ENCODE data around the gene ZNF358. TPM values are rescaled to one million over a fixed set of nuclear protein-coding genes. Genes with fewer than 3 reads are reported as not detected.

ZNF358 gene
- total and polyA plus RNA-seq, 2 of the 13 experiments (the other 11 are each of a cell fraction or from before 2014, with no cell fraction given) = 9.1 to 37.0 TPM

DNA sequence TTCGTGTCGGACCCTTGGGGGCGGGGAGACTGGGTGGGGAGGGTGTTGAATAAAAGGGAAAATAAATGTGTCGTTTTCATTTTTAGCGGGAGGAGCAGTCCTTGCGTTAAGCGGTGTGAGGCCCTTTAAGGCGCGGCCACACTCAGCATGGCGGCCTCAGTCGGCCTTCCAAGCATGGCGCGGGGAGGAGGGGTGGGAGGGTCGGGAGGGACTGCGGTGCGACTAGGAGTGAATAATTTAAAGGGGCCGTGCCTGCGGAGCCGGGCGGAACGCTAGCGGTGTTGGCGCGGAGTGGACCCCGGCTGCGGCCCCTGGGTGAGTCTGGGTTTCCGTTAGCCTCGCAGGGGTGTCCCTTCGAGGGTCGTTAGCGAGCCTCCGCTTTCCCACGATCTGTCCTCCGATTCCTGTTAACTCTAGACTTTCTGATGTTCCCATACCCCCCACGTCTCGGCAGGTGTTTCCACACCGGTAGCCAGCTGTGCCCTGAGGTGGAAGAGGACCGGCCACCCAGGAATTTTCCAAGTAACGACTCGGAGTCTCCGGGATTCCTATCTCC is 18.1 kb downstream of the ZNF358 start (continued):
- TF ChIP-seq, protein P1, sequence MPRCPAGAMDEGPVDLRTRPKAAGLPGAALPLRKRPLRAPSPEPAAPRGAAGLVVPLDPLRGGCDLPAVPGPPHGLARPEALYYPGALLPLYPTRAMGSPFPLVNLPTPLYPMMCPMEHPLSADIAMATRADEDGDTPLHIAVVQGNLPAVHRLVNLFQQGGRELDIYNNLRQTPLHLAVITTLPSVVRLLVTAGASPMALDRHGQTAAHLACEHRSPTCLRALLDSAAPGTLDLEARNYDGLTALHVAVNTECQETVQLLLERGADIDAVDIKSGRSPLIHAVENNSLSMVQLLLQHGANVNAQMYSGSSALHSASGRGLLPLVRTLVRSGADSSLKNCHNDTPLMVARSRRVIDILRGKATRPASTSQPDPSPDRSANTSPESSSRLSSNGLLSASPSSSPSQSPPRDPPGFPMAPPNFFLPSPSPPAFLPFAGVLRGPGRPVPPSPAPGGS (CRISPR knock-in tag; IDR thresholded peaks at IDR 0.05) = no peak
- TF ChIP-seq MAX (IDR thresholded peaks at IDR 0.05) = peak; percentile 76
- no peak for TF ChIP-seq WIZ (CRISPR knock-in tag; IDR thresholded peaks at IDR 0.05)
- TF ChIP-seq DNMT1 (CRISPR knock-in tag; IDR thresholded peaks at IDR 0.05) = no peak
- TF ChIP-seq RARA (CRISPR knock-in tag; IDR thresholded peaks at IDR 0.05) = no peak
- TF ChIP-seq, protein P2, sequence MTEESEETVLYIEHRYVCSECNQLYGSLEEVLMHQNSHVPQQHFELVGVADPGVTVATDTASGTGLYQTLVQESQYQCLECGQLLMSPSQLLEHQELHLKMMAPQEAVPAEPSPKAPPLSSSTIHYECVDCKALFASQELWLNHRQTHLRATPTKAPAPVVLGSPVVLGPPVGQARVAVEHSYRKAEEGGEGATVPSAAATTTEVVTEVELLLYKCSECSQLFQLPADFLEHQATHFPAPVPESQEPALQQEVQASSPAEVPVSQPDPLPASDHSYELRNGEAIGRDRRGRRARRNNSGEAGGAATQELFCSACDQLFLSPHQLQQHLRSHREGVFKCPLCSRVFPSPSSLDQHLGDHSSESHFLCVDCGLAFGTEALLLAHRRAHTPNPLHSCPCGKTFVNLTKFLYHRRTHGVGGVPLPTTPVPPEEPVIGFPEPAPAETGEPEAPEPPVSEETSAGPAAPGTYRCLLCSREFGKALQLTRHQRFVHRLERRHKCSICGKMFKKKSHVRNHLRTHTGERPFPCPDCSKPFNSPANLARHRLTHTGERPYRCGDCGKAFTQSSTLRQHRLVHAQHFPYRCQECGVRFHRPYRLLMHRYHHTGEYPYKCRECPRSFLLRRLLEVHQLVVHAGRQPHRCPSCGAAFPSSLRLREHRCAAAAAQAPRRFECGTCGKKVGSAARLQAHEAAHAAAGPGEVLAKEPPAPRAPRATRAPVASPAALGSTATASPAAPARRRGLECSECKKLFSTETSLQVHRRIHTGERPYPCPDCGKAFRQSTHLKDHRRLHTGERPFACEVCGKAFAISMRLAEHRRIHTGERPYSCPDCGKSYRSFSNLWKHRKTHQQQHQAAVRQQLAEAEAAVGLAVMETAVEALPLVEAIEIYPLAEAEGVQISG (CRISPR knock-in tag; IDR thresholded peaks at IDR 0.05) = peak; percentile 14; the same call in 1 of the 2 replicates
- no peak for TF ChIP-seq RORA (CRISPR knock-in tag; IDR thresholded peaks at IDR 0.05)
- no peak for TF ChIP-seq ZBTB14 (CRISPR knock-in tag; IDR thresholded peaks at IDR 0.05)
- TF ChIP-seq NCOA1 (CRISPR knock-in tag; IDR thresholded peaks at IDR 0.05) = 0 out of 2 replicates have a peak, but pooled peaks have one; percentile 45
- peak; percentile 54; the same call in 1 of the 2 replicates for TF ChIP-seq SIN3A (IDR thresholded peaks at IDR 0.05; ENCODE audit: borderline replicate concordance, low read depth, low read length)
- TF ChIP-seq U2AF1 (optimal IDR thresholded peaks at IDR 0.05; ENCODE audit: low read depth, low read length) = peak; percentile 22
- TF ChIP-seq ZKSCAN8 (CRISPR knock-in tag; IDR thresholded peaks at IDR 0.05; ENCODE audit: borderline replicate concordance) = no peak
- TF ChIP-seq IRF2 (CRISPR knock-in tag; IDR thresholded peaks at IDR 0.05) = 0 out of 2 replicates have a peak, but pooled peaks have one; percentile 12
- TF ChIP-seq, protein P3, sequence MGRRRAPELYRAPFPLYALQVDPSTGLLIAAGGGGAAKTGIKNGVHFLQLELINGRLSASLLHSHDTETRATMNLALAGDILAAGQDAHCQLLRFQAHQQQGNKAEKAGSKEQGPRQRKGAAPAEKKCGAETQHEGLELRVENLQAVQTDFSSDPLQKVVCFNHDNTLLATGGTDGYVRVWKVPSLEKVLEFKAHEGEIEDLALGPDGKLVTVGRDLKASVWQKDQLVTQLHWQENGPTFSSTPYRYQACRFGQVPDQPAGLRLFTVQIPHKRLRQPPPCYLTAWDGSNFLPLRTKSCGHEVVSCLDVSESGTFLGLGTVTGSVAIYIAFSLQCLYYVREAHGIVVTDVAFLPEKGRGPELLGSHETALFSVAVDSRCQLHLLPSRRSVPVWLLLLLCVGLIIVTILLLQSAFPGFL (CRISPR knock-in tag; IDR thresholded peaks at IDR 0.05) = no peak
- peak; percentile 98 for TF ChIP-seq YY1 (IDR thresholded peaks at IDR 0.05; ENCODE audit: insufficient read depth, insufficient replicate concordance, low read depth, low read length)
- no peak for TF ChIP-seq ZNF383 (CRISPR knock-in tag; IDR thresholded peaks at IDR 0.05; ENCODE audit: borderline replicate concordance)
- TF ChIP-seq ZNF501 (CRISPR knock-in tag; IDR thresholded peaks at IDR 0.05) = peak; percentile 41; the same call in 1 of the 2 replicates
- TF ChIP-seq GATAD1 (CRISPR knock-in tag; IDR thresholded peaks at IDR 0.05) = peak; percentile 53; the same call in 1 of the 2 replicates
- TF ChIP-seq, protein P4, sequence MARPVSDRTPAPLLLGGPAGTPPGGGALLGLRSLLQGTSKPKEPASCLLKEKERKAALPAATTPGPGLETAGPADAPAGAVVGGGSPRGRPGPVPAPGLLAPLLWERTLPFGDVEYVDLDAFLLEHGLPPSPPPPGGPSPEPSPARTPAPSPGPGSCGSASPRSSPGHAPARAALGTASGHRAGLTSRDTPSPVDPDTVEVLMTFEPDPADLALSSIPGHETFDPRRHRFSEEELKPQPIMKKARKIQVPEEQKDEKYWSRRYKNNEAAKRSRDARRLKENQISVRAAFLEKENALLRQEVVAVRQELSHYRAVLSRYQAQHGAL (CRISPR knock-in tag; IDR thresholded peaks at IDR 0.05; ENCODE audit: not compliant biosample characterization) = no peak
- peak; percentile 46 for TF ChIP-seq HNRNPLL (IDR thresholded peaks at IDR 0.05; ENCODE audit: low read depth, low read length, poor library complexity, severe bottlenecking)
- peak; percentile 44; the same call in 1 of the 2 replicates for TF ChIP-seq CREM (IDR thresholded peaks at IDR 0.05)
- TF ChIP-seq CREM (CRISPR knock-in tag; IDR thresholded peaks at IDR 0.05) = no peak
- TF ChIP-seq FOXP1 (IDR thresholded peaks at IDR 0.05) = no peak
- no peak for TF ChIP-seq FOXP1 (CRISPR knock-in tag; IDR thresholded peaks at IDR 0.05)

Measured in HepG2 (cell line).